Suppressor macrophage treated with lipopolysaccharide for 4 hours (primary cell): ENCODE measurements around the gene HDAC4.

ENCODE experiments used
- DNase-seq: peaks from one replicate; pipeline ENCODE4 v3.0.0-alpha.2; 2020

The HDAC4 gene

DNA sequence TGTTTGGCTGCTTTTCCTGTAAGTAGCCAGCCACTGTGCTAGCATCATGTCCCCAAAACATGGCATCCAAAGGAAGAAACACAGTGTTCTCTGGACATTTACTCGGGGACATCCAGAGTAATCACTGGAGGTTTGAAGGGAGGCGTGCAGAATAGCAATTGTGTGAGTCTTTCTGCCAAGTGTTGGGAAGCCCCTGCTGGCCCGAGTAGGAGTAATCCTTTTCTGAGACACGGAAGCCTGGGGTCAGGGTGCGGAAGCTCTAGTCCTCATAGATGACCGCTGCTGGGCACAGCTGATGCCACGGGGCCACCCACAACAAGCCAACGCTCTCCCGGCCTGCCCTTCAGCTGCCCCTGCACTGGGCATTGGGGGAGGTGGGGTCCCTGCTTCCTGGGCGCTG, 24.8 kb upstream of the HDAC4 start:
- DNase-seq = no peak

DNA sequence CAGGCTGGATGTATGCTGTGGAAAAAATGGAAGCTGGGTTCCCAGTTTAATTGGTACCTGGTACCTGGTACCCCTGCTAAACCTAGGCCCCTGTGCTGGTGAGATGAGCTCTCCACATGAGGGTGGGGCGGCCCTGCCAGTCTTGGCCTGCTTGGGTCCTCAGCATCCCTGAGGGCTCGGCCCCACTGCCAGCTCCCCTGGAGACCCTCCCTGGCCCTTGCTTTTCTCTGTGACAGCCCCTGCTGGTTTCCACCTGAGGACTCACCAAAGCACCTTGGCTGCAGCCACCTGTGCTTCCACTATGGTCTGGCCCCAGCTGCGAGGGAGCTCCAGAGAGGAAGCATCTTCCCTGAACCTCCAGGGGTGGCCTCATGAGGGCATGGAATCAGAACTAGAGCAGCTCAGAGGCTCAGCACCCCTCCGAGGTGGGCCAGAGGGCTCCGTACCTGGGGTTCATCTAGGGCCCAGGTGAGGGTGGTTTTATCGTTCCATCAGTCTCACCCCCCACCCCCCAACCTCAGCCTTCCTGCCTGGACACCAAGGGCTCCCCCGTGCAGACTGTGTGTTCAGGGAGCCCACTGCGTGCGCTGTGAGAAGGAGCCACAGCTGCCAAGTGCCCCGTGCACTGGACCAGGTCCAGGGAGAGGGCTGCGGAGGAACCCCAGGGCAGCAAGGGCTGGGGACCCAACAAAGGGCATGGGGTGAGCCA, 23.7 kb upstream of the HDAC4 start:
- no peak for DNase-seq

DNA sequence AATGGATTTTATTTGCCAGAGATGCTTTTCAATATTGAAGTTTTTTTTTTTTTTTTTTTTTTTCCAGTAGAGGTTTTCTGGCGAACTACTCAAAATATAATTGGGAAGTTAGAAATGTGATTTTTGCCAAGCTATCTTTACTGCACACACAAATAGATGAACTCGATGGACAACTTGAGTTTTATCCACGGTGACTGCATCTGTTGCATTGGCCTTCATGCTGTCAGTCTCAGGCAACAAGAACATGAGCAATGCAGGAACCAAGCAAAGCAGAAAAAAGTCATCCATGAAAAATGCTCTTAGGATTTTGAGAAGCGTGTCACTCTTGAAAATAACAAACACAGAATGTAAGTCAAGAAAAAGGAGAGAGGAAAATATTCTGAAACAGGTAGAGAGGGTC, 22.7 kb upstream of the HDAC4 start:
- no peak for DNase-seq

DNA sequence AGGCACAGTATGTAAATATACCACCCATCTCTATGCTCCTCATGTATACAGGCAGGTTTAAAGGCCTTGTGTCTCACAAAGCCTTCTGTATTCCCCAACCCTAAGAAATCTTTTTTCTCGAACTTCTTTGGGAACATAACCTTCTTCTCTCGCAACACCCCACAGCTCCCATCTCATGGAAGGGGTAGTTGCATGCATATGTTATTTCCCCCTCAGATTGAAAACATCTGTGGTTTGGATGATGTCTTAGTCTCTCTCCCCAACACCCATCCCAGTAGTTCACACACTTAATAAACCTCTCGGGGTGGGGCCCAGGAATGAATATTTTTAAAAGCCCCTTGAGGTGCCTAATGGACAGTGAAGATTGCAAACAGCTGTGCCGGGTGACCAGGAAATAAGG, 21.0 kb upstream of the HDAC4 start:
- no peak for DNase-seq

DNA sequence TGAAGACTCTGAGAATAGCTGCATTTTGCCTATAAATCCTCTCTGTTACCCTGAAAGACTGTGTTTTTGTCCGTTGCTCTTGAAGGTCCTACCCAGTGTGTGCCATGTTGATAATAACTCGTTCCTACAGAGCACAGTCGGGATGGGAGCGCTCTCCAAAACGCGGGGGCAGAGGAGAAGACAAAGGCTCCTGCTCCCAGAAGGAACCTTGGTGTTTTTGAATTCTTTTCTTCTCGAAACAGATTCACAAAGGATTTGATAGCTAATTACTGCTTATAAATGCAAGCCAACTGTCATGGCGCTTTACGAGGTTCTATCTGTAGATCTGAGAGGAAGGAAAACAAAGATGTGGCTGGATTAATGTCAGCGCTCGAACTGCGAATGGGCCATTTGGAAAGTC, 19.3 kb upstream of the HDAC4 start:
- no peak for DNase-seq

DNA sequence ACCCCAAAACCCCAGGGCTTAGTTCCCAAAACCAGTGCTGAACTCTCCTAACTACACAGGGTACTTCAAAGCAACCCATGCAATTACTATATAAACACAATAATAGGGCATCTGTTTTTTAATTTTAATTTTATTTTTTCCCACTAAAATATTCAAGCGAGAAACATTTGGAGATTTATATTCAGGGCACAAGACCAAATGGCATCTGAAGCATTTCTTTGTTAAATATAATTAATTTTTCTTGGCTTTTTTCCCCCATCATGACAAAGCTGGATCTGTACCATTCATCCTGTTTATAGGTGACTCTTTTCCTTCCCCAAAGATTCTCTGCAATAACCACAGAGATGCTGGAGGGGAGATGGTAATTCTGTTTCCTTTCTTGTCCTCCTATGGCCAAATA, 18.1 kb upstream of the HDAC4 start:
- no peak for DNase-seq

DNA sequence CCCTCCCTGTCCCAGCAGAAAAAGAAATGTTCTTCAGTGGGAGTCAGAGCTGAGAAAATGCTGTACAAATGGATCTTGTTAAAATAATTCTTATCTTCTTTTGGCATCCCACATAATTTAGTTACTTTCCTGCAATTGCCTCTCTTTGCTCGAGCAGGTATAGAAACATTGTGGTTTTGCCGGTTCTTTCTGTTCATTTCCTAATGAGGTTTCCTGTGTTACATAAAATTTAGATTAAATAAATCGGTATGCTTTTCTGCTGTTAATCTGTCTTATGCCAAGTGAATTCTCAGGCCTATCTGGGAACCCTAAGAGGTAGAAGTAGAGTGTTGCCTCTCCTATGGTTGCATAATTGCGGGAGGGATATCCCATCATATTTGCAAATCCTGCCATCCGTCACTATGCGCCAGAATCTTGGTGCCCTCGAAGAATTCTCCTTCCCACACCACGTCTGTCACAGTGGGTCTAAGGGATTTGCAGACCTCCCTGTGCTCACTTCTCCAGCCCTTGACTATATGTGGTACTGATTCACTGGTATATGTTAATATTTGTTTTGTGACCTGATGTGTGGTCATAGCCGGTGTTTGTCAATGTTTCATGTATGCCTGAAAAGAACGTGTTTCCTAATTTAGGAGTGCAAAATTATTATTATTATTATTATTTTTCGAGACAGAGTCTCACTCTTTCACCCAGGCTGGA, 12.2 kb upstream of the HDAC4 start:
- DNase-seq = no peak

DNA sequence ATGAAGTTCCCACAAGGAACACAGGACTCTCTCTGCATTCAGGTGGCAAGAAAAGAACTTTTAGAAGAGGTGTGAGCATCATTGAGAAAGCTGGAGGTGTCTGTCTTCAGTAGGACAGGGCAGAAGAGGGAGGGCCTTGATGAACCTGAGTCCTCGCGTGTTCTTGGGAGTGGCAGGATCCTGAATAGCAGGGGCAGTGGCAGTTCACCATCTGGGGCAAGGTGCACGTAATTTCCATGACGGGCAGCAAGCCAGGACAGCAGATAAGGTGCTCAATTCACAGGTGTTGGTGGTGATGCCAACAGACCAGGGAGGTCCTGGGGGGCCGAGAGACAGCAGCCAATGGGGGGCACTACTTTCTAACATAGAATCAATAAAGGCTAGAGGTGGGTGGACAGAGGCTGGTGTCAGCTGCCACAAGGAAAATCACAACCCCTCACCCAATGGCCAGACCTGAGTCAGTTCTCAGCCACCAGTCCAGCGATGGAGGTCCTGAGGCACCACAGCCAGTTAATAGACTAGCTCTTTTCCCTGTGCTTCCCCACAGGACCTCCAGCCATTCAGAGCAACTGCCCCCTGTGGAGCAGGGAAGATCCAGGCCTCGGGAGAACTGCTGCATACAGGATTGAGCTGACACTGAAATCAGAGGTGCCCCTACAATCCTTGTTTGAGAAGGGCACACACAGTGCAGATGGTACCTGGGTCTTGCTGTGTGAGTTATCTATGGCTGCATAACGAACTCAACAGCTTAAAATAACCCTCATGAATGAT, 10.9 kb upstream of the HDAC4 start:
- no peak for DNase-seq

DNA sequence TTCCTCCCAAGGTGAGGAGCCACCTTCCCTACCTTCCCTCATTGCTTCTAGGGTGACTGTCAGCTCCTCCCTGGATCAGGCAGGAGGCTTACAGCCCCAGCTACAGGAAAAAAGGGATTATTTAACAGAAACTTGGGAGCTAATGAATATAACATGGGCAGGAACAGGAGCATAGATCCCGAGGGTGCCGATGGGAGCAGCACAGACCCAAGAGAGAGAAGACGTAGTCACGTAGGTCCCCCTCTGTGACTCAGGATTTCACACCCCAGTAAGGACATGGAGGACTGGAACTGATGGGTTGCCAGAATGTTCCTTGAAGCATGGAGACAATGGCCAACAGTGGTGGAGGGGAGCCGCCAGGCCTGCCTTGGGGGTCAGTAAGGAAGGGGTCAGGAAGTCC, 10.3 kb upstream of the HDAC4 start:
- DNase-seq = no peak

DNA sequence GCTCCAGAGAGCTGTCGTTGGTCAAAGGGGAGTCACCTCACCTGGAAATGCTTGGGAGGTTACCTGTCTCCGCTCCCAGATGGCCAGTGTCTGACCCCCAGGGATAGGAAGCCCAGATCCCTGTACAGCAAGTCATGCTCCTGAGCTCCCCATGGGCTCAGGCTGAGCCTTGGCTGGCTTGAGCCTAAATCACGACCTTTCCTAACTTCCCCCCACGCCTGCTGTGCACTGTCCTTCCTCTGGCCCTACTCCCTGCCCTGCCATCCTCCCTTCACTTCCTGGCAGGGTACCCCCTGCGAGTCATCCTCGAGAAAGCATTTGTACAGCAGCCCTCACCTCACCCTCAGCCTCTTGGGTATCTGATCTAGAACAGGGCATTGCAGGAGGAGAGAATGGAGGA, 9.2 kb upstream of the HDAC4 start:
- peak; percentile 9 for DNase-seq

DNA sequence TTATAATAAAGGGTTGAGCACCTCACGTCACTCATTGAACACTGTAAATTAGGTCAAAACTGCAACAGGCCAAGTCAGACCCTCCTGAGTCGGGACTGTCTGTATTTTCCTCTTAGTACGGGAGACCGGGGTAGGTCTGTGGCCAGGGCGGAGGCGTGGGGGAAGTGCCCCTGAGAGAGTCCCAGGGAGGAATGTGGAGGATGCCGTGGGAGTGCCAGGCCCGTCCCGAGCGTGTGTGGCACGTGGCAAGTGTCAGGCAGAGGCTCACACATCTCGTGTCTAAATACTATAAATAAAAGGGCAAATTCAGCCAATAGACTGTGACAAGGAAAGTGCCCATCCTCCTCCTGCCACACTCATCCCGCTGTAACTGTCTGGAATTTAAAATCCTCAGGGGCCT, 6.3 kb upstream of the HDAC4 start:
- no peak for DNase-seq

DNA sequence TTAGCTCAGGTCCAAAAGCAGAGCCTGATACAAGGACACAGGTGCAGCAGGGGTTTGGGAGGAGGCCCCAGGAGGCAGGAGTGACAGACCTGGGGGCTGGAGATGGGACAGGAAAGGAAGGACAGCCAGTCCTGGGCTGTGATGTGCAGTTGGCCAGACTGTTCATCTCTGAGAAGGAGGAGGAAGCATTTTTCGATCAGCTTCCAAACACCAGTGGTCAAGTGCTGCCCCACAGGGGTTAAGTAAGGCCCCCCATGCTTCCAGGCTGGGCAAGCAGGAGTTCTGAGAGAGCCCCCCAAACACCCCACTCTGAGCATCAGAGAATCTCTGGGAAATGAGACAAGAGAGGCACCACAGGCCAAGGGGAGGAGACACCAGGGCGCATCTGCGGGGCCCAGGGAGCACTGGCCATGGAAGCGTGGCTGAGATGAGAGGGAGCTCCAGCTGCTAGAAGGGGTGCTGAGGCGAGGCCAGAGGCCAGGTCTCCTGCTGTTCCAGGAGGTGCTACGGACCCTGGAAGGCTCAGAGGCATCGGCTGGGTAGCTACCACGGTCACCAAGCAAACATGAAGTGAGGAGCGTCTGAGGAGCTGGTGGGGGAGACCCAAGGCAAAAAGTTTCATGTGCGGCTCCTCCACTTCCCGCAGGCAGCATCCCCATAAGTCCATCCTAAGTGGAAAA, 5.6 kb upstream of the HDAC4 start:
- no peak for DNase-seq

DNA sequence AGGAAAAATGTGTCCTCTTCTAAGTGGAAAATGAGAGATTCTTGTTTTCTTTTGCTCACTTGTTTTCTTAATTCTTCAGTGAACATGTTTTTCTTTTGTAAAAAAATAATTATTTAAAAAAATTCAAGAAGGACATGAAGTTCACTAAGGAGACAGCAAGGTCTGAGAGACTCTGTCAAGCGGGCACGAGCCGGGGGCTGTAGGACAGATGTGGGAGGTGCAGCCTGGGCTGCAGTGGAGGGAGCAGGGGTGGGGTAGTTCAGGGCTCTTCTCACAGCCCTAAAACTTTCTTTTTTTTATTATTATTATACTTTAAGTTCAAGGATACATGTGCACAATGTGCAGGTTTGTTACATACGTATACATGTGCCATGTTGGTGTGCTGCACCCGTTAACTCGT, 4.3 kb upstream of the HDAC4 start:
- no peak for DNase-seq

DNA sequence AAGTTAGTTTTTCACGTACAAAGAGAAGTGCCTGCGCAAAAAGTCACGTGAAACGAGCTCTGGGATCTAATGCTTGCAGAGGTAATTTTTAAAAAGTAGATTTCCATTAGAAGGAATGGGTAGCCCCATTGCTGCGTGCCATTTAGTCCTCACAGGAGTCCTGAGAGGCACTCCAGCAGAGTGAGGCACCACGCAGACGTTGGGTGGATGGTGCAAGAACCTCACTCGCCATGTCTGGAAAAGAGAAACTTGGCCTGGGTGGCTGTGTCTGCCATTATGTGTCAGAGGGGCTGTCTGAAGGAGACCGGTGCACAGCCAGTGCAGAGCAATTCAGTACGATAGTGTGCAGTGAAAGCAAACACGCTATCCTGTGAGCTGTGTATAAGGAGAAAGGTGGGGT, 1.8 kb upstream of the HDAC4 start:
- DNase-seq = no peak

DNA sequence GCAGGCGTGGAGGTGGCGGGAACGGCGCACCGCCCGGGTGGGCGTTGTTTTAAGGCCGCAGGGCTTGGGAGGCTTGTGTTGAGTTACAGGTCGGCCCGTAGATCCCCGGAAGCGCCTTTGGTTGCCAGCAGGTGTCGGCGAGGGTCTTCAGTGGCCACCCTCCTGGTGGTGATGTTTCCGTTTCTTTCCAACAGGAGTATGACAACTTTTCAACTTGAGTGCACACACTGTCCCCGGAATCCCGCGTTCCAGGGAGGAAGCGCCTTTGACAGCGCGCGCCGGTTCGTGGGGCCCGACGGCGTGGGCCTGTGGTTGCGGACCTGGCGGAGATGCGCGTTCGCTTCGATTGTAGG, 1.0 kb upstream of the HDAC4 start:
- peak; percentile 57 for DNase-seq

DNA sequence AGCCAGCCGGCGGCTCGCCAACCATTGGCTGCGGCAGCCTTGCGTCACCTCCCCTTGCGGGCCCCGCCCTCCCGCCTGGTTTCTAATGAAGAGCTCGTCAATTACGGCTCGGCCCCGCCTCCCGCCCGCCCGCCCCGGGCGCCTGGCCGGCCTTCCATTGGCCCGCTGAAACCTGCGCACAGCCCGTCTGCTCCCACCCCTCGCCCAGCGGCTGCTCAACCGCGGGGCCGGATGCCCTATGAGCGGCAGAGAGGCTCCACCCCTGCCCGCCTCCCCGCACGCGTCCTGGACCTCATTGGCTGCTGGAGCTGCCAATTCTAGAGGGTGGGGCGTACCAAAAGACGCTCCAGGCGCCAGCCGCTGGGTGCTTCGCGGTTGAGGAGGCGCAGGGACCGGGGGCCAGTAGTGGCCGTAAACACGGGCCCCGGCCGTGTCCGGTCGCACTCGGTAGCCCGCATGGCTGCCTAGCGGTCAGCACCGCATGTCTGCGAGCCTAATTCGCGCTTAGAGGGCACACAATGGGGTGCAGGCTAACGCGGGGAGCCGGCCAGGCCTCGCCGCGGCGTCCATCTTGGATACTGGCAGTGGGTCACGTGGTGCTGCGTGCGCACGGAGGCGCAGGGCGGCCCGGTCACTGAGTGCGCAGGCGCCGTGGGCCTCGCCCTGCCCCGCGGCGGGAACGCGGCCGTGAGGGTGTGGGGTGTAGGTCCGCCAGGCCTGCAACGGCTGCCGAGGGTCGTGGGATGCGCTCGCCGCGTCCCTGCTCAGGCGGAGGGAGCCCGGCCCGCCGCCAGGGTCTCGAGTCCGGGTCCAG, 454 bp upstream of the HDAC4 start:
- DNase-seq = peak; percentile 100

DNA sequence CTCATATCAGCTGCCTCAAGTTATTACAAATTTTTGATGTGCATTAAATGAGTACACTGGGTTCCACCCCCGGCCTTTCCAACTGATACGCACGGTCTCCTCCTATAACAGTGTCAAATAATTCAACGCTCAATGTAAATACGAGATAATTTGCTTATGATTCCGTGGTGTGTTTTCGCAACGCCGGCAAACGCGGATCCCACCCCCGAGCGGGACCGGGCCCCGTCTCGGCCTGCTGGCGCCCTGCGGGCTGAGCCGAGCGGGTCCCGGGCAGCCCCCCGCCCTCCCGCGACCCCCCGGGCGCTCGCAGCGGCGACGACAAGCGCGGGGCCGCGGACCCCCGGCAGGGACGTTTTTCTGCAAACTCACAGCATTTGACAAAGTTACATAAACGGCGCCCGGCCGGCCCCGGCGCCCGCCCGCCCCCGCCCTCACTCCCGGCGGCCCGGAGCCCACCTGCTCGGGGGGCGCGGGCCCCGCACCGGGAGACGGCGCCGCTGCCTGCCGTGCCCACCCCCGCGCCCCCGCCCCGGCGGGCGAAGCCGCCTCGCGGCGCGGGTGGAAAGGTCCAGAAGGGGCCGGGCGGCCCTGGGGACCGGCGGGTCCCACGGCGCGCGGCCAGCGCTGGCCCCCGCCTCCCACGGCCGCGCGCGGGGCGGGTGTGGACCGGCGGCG, 762 bp downstream of the HDAC4 start:
- DNase-seq = peak; percentile 45

DNA sequence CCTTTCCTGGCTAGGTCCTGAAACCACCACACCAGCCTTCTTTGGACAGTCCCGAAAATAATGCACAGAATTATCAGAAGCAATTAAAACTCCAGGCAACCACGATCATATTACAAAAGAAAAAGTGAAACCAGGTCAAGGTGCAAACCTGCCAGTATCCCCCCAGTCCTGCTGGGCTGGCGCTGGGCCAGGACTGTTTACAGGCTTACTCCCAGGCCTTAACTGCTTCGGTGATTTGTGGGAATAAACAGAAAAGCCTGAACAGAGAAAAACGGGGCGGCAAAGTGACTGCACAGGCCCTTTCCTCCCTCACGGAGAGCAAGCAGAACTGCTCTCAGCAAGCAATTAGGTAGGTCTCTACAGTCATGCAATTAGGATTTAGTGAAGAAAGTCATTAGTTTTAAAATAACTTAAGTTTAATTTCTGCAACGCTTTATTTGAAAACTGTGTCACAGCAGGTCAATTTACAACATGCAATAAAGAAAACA, 1.3 kb downstream of the HDAC4 start:
- DNase-seq = peak; percentile 17

DNA sequence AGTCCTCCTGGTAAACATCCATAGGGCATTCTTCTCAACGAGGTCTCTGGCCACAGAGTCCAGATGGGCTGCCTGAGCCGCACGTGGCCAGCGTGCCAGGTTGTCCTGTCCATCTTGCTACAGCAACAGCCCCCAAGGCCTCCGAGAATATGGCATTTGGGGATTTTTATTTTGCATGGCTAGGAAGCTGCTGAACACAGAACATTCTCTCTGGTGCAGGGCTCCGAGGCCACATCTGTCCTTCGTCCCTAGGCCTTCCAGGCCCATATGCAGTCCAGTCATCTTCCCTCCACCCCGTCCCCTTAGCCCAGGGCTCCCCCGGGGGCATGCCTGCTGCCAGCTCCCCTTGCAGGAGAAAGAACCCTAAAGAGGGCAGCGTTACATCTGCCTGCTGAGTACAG, 2.3 kb downstream of the HDAC4 start:
- DNase-seq = no peak

DNA sequence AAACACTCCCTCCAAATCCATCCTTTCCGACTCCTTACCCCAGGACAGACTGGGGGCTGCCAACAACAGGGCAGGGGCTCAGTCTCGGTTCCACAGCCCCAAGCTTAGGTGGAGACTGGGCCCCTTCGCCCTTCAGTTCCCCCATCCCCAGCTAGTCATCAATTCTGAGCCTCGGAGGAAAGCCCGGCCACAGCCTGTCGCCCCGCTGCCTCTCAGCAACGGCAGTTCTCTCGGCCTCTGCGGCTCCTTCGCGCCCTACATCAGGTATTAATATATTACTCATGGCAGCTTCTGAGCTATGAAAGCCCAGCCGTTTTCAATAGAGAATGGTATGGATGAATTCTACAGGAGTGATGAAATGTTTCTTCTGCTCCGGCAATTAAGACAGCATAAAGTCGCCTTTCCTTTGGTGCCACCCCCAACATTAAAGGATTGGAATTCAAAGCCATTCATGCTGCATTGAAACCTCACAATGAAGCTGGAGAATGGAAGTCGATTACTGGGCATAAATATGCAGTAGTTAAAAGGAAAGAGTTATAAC, 2.8 kb downstream of the HDAC4 start:
- no peak for DNase-seq

DNA sequence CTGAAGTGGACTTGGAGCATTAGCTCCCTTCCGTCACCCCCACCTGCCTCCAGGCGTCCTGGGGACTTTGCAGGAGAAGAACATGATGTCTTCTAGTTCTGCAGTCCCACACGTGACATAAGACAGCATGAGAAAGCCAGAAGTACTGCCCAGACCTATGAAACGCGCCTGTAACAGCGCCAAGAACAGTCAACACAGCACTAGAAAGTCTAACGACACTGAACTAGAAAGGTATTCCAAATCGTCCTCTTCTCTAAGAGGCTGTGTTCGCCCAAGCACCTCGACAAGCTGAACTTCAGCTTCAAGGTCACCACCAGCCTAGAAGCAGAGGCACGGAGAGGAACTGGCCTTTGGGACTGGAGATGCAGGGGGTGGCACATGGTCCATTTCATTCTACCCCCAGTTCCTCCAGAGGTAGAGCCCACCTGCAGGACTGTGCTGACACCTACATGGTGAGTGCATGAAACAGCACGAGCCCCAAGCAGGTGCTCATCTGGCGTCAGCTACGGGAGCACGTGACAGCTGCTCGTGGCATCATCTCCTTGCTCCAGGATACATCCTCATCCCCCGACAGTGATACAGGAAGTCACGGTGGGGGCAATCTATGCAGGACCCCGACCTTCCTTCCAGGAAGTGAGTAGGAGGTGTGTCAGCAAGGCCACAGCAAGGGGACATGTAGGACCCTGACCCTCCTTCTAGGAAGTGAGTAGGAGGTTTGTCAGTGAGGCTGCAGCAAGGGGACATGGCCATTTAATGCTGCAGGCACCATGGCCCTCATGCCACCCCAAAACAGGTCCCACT, 3.7 kb downstream of the HDAC4 start:
- DNase-seq = no peak
